Caco-2 (cell line): Measurements from ENCODE around the gene DPYSL5. TPM values are rescaled to one million over a fixed set of nuclear protein-coding genes. Genes with fewer than 3 reads are reported as not detected.

Source experiments
- BruUV-seq: library from RNA; stranded (reverse); fragments of 400-500 nt; replicated peaks from 2 replicates; lab custom pipeline; 2021; lab: Mats Ljungman, UMichigan
- CTCF ChIA-PET: fragments of 300-600 bp; sonication (Branson Sonifier 250); formaldehyde crosslinking; loops from one replicate; lab custom pipeline; 2022; ENCODE audit warnings: antibody characterized with exemption; lab: Charles Lee
- POLR2A ChIA-PET: fragments of 300-600 bp; sonication (Branson Sonifier 250); formaldehyde crosslinking; loops from one replicate; lab custom pipeline; 2022; ENCODE audit warnings: antibody characterized with exemption; lab: Charles Lee
- DNase-seq, 2 experiments: peaks; one replicate each; pipeline versions ENCODE4 v3.0.0 to v3.0.0-alpha.2; 2020 to 2022
- H3K27me3 ChIP-seq: replicated peaks from 2 replicates; pipeline ENCODE4 v1.6.0; 2011; ENCODE audit warnings: low read length; ENCODE audit not compliant: control insufficient read depth, insufficient read depth
- H3K36me3 ChIP-seq: 2 replicates; pipeline ENCODE4 v1.5.1; 2011; ENCODE audit warnings: low read length; ENCODE audit not compliant: control insufficient read depth, insufficient read depth
- H3K4me1 ChIP-seq: fragments of 250-450 bp; sonication (Bioruptor Pico); 2 replicates; pipeline ENCODE4 v1.5.1; 2020; ENCODE audit warnings: mild to moderate bottlenecking
- H3K4me3 ChIP-seq: 2 replicates; pipeline ENCODE4 v1.5.1; 2011; ENCODE audit warnings: low read depth, mild to moderate bottlenecking, control low read depth, low read length
- H3K9me3 ChIP-seq: fragments of 250-450 bp; sonication (Bioruptor Pico); 2 replicates; pipeline ENCODE4 v1.5.1; 2020; ENCODE audit warnings: mild to moderate bottlenecking, moderate library complexity
- H3K27ac Mint-ChIP-seq: one replicate; pipeline ENCODE4 v1.8.0; 2022; ENCODE audit warnings: mixed read lengths; ENCODE audit not compliant: unreplicated experiment
- H3K27me3 Mint-ChIP-seq: one replicate; pipeline ENCODE4 v1.8.0; 2022; ENCODE audit warnings: mixed read lengths; ENCODE audit not compliant: insufficient read depth, unreplicated experiment
- H3K36me3 Mint-ChIP-seq: one replicate; pipeline ENCODE4 v1.8.0; 2022; ENCODE audit warnings: mild to moderate bottlenecking, mixed read lengths; ENCODE audit not compliant: insufficient read depth, unreplicated experiment
- H3K4me1 Mint-ChIP-seq: one replicate; pipeline ENCODE4 v1.8.0; 2022; ENCODE audit warnings: low read depth, mixed read lengths; ENCODE audit not compliant: unreplicated experiment
- H3K4me3 Mint-ChIP-seq: one replicate; pipeline ENCODE4 v1.8.0; 2022; ENCODE audit warnings: mild to moderate bottlenecking, moderate library complexity, mixed read lengths; ENCODE audit not compliant: unreplicated experiment
- H3K9me3 Mint-ChIP-seq: one replicate; pipeline ENCODE4 v1.8.0; 2022; ENCODE audit warnings: mixed read lengths; ENCODE audit not compliant: unreplicated experiment
- CTCF ChIP-seq, 2 experiments: fragments of 200-600 bp in 1 of 2; IDR thresholded peaks; 1 replicate in 1 of 2; 2 replicates in 1 of 2; pipeline versions ENCODE4 v1.5.1 to v1.8.0; 2011 to 2022; ENCODE audit warnings: antibody characterized with exemption in 1 of 2, control low read depth in 1 of 2, inconsistent platforms in 1 of 2, low read depth in 1 of 2, low read length in 1 of 2, mild to moderate bottlenecking in 1 of 2, moderate library complexity in 1 of 2; ENCODE audit not compliant: insufficient read depth in 1 of 2, severe bottlenecking in 1 of 2, unreplicated experiment in 1 of 2
- intact Hi-C: fragments of 100-400 bp; cut with micrococcal nuclease; formaldehyde crosslinking; loops from one replicate; pipeline ENCODE4 v1.10.0; 2022; ENCODE audit not compliant: unreplicated experiment
- total RNA-seq: library from RNA; stranded (reverse); gene quantifications from 2 replicates; pipeline ENCODE4 v1.2.3, GENCODE V29; 2022

The DPYSL5 gene
- total RNA-seq, 1 experiment from 2014 or later = 2.4 TPM

DNA sequence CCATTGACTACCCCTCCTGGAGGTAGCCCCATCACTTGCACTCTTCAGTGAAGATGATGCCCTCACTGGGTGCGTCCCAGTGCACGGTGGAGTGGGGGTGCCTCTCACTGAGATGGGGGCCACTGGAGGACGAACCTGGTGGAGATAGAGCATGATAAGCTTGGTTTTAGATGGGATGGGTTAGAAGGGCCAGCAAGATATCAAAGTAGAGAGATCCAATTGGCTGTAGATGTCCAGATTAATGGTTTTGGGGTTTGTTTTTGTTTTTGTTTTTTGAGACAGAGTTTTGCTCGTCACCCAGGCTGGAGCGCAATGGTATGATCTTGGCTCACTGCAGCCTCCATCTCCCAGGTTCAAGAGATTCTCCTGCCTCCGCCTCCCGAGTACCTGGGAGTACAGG is 28.3 kb downstream of the DPYSL5 start:
- no peaks in the 10 kb centered on the region for H3K4me1 ChIP-seq
- Mint-ChIP-seq H3K4me3 (no peak overlapping the region), H3K4me1 (no peaks in the 10 kb centered on the region), H3K9me3 (no peaks in the 10 kb centered on the region), H3K27me3 (peaks cover 20% of the 10 kb centered on the region), H3K36me3 (no peaks in the 10 kb centered on the region), H3K27ac (no peak overlapping the region)
- no TSS peak for BruUV-seq
- intact Hi-C loops = no loop called here
- ChIA-PET POLR2A (no interaction called here), CTCF (no interaction called here)
- no peak overlapping the region for H3K4me3 ChIP-seq
- H3K27me3 ChIP-seq = no peaks in the 10 kb centered on the region
- no peaks in the 10 kb centered on the region for H3K9me3 ChIP-seq
- no peak for DNase-seq
- no peaks in the 10 kb centered on the region for H3K36me3 ChIP-seq
- no peak for TF ChIP-seq CTCF (IDR thresholded peaks at IDR 0.05; ENCODE audit: insufficient read depth in 1 of 2, low read depth in 1 of 2, low read length in 1 of 2, severe bottlenecking in 1 of 2, unreplicated experiment in 1 of 2)

- no peaks in the 10 kb centered on the region for H3K27me3 ChIP-seq
- H3K4me3 Mint-ChIP-seq = no peak overlapping the region
These were observed 29.3 kb downstream of the DPYSL5 start for GRCh38 chr2:26877276-26877675.

DNA sequence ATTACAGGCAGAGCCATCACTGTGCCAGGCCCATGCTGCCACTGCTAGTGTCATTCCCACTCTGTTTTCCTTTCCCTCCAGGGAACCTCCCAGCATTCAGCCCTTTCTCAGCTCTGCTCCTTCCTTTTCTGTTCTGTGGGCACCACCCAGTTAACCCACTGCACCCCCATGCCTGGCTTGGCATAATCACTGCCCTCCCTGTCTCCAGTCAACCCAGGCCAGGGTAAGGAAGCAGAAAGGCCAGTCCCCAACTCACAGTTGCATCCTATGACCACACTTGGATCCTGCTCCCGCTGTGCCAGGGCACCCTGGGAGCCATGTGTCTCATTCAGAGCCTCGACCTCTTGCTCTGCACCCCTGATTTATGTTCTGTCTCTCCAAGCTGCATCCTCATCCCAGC is 32.2 kb downstream of the DPYSL5 start:
- no peaks in the 10 kb centered on the region for H3K4me1 ChIP-seq
- intact Hi-C loops = no loop called here
- Mint-ChIP-seq H3K36me3 (no peaks in the 10 kb centered on the region), H3K4me1 (no peaks in the 10 kb centered on the region), H3K27me3 (peaks cover 24% of the 10 kb centered on the region), H3K9me3 (no peaks in the 10 kb centered on the region), H3K27ac (no peak overlapping the region), H3K4me3 (no peak overlapping the region)
- no TSS peak for BruUV-seq
- no peaks in the 10 kb centered on the region for H3K27me3 ChIP-seq
- CTCF ChIA-PET = no interaction called here
- H3K9me3 ChIP-seq = no peaks in the 10 kb centered on the region
- no peaks in the 10 kb centered on the region for H3K36me3 ChIP-seq
- TF ChIP-seq CTCF (IDR thresholded peaks at IDR 0.05; ENCODE audit: insufficient read depth in 1 of 2, low read depth in 1 of 2, low read length in 1 of 2, severe bottlenecking in 1 of 2, unreplicated experiment in 1 of 2) = no peak
- POLR2A ChIA-PET = no interaction called here
- no peak for DNase-seq
- H3K4me3 ChIP-seq = no peak overlapping the region

More at GRCh38 chr2:26877276-26877675, 29.3 kb downstream of the DPYSL5 start:
- no peak for TF ChIP-seq CTCF (IDR thresholded peaks at IDR 0.05; ENCODE audit: insufficient read depth in 1 of 2, low read depth in 1 of 2, low read length in 1 of 2, severe bottlenecking in 1 of 2, unreplicated experiment in 1 of 2)
- BruUV-seq = no TSS peak
- Histone ChIP-seq H3K9me3 (no peaks in the 10 kb centered on the region), H3K4me1 (no peaks in the 10 kb centered on the region), H3K4me3 (no peak overlapping the region), H3K36me3 (no peaks in the 10 kb centered on the region)
- no peak for DNase-seq
- intact Hi-C loops = no loop called here
- H3K36me3 Mint-ChIP-seq = no peaks in the 10 kb centered on the region
- no peaks in the 10 kb centered on the region for H3K4me1 Mint-ChIP-seq
- H3K27me3 Mint-ChIP-seq = peaks cover 21% of the 10 kb centered on the region
- POLR2A ChIA-PET = no interaction called here
- H3K9me3 Mint-ChIP-seq = no peaks in the 10 kb centered on the region
- CTCF ChIA-PET = no interaction called here
- H3K27ac Mint-ChIP-seq = no peak overlapping the region
